Neural cell (in vitro differentiated cells): Measurements from ENCODE around the gene ZFP90.

Source experiments
- EP300 ChIP-seq: fragments of 450-650 bp; conservative IDR thresholded peaks from 2 replicates; pipeline ENCODE4 v1.6.1; 2014; ENCODE audit warnings: antibody characterized with exemption, mild to moderate bottlenecking, moderate library complexity; ENCODE audit not compliant: poor library complexity, severe bottlenecking
- EZH2 ChIP-seq: fragments of 200-600, 300-800 bp; shearing (Covaris generic), sonication (generic); IDR thresholded peaks from 2 replicates; pipeline ENCODE4 v1.6.1; 2014; ENCODE audit warnings: antibody characterized with exemption, low read length, borderline replicate concordance, mild to moderate bottlenecking; ENCODE audit not compliant: insufficient read depth, poor library complexity, severe bottlenecking
- POLR2AphosphoS5 ChIP-seq: IDR thresholded peaks from 2 replicates; pipeline ENCODE4 v1.6.1; 2012
- RAD21 ChIP-seq: fragments of 450-650 bp; conservative IDR thresholded peaks from 2 replicates; pipeline ENCODE4 v1.6.1; 2014; ENCODE audit warnings: antibody characterized with exemption, mild to moderate bottlenecking, moderate library complexity
- TAF1 ChIP-seq: IDR thresholded peaks from 2 replicates; pipeline ENCODE4 v1.6.1; 2012; ENCODE audit warnings: low read depth
- TF ChIP-seq, protein P1 (sequence below): fragments of 450-650 bp; IDR thresholded peaks from 2 replicates; pipeline ENCODE4 v1.5.1; 2014; ENCODE audit warnings: antibody characterized with exemption, mild to moderate bottlenecking, moderate library complexity; ENCODE audit not compliant: poor library complexity, severe bottlenecking
- TF ChIP-seq, protein P2 (sequence below): IDR thresholded peaks from 2 replicates; pipeline ENCODE4 v1.6.1; 2012; ENCODE audit warnings: borderline replicate concordance

DNA sequence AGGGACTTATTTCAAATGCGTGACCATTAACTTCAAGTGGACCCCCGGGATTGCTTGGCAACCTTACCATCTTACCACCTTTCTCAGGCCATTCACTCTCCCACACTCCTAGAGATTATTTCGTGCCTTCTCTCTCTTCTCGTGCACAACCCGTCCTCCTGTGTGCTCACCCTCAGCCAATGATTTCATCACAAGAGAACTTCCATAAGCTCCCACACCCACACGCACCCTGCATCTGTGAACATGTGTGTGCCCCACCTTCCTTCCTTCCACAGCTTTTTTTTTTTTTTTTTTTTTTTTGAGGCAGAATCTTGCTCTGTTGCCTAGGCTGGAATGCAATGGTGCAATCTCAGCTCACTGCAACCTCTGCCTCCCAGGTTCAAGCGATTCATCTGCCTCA, 78.6 kb downstream of the ZFP90 start:
- TF ChIP-seq, protein P1, sequence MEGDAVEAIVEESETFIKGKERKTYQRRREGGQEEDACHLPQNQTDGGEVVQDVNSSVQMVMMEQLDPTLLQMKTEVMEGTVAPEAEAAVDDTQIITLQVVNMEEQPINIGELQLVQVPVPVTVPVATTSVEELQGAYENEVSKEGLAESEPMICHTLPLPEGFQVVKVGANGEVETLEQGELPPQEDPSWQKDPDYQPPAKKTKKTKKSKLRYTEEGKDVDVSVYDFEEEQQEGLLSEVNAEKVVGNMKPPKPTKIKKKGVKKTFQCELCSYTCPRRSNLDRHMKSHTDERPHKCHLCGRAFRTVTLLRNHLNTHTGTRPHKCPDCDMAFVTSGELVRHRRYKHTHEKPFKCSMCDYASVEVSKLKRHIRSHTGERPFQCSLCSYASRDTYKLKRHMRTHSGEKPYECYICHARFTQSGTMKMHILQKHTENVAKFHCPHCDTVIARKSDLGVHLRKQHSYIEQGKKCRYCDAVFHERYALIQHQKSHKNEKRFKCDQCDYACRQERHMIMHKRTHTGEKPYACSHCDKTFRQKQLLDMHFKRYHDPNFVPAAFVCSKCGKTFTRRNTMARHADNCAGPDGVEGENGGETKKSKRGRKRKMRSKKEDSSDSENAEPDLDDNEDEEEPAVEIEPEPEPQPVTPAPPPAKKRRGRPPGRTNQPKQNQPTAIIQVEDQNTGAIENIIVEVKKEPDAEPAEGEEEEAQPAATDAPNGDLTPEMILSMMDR: no peak
- TF ChIP-seq, protein P2, sequence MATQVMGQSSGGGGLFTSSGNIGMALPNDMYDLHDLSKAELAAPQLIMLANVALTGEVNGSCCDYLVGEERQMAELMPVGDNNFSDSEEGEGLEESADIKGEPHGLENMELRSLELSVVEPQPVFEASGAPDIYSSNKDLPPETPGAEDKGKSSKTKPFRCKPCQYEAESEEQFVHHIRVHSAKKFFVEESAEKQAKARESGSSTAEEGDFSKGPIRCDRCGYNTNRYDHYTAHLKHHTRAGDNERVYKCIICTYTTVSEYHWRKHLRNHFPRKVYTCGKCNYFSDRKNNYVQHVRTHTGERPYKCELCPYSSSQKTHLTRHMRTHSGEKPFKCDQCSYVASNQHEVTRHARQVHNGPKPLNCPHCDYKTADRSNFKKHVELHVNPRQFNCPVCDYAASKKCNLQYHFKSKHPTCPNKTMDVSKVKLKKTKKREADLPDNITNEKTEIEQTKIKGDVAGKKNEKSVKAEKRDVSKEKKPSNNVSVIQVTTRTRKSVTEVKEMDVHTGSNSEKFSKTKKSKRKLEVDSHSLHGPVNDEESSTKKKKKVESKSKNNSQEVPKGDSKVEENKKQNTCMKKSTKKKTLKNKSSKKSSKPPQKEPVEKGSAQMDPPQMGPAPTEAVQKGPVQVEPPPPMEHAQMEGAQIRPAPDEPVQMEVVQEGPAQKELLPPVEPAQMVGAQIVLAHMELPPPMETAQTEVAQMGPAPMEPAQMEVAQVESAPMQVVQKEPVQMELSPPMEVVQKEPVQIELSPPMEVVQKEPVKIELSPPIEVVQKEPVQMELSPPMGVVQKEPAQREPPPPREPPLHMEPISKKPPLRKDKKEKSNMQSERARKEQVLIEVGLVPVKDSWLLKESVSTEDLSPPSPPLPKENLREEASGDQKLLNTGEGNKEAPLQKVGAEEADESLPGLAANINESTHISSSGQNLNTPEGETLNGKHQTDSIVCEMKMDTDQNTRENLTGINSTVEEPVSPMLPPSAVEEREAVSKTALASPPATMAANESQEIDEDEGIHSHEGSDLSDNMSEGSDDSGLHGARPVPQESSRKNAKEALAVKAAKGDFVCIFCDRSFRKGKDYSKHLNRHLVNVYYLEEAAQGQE: no peak
- TF ChIP-seq TAF1: no peak
- TF ChIP-seq EP300: no peak
- TF ChIP-seq EZH2: no peak
- TF ChIP-seq RAD21: no peak
- TF ChIP-seq POLR2AphosphoS5: no peak
